ENCODE results near the gene ARFGAP3.

The ARFGAP3 gene

GRCh38 chr22:42865536-42865935 lies 8.5 kb upstream of the ARFGAP3 start:
- DNase-seq = no peak
- H2AFZ ChIP-seq (ENCODE audit: low read length) = no peak overlapping the region
- no peaks in the 10 kb centered on the region for H3K79me2 ChIP-seq (ENCODE audit: low read length)
- H3K36me3 ChIP-seq (replicated peaks; ENCODE audit: insufficient read depth, low read length) = no peaks in the 10 kb centered on the region
- no peaks in the 10 kb centered on the region for H3F3A ChIP-seq (ENCODE audit: insufficient read depth, low read length)
- no peak overlapping the region for H3K27ac ChIP-seq (ENCODE audit: low read length)
- no peak overlapping the region for H3K9ac ChIP-seq (ENCODE audit: low read length)
- no peak overlapping the region for H3K4me2 ChIP-seq (ENCODE audit: low read depth, low read length)
- no peak overlapping the region for H3K4me3 ChIP-seq (ENCODE audit: low read length)
- H3K27me3 ChIP-seq (replicated peaks; ENCODE audit: insufficient read depth, low read length) = no peaks in the 10 kb centered on the region
- H4K20me1 ChIP-seq (ENCODE audit: insufficient read depth, low read length) = no peaks in the 10 kb centered on the region
- H3K9me2 ChIP-seq (replicated peaks; ENCODE audit: insufficient read depth, low read length) = no peaks in the 10 kb centered on the region
- TF ChIP-seq EZH2phosphoT487 (IDR thresholded peaks at IDR 0.05; ENCODE audit: low read length) = no peak
- TF ChIP-seq CTCF (IDR thresholded peaks at IDR 0.05; ENCODE audit: low read length) = no peak
- TF ChIP-seq EZH2 (optimal IDR thresholded peaks at IDR 0.05; ENCODE audit: low read depth, low read length) = no peak
- no peaks in the 10 kb centered on the region for H3K4me1 ChIP-seq (ENCODE audit: low read length)
- no peaks in the 10 kb centered on the region for H3K9me3 ChIP-seq (replicated peaks; ENCODE audit: insufficient read depth, low read length)

- Histone ChIP-seq H3K9me2 (replicated peaks; ENCODE audit: insufficient read depth, low read length) (no peaks in the 10 kb centered on the region), H2AFZ (ENCODE audit: low read length) (no peak overlapping the region), H4K20me1 (ENCODE audit: insufficient read depth, low read length) (no peaks in the 10 kb centered on the region), H3K27me3 (replicated peaks; ENCODE audit: insufficient read depth, low read length) (no peaks in the 10 kb centered on the region), H3K79me2 (ENCODE audit: low read length) (no peaks in the 10 kb centered on the region), H3K4me1 (ENCODE audit: low read length) (no peaks in the 10 kb centered on the region), H3K27ac (ENCODE audit: low read length) (no peak overlapping the region), H3K4me2 (ENCODE audit: low read depth, low read length) (no peak overlapping the region), H3K9me3 (replicated peaks; ENCODE audit: insufficient read depth, low read length) (no peaks in the 10 kb centered on the region), H3K4me3 (ENCODE audit: low read length) (no peak overlapping the region), H3K36me3 (replicated peaks; ENCODE audit: insufficient read depth, low read length) (no peaks in the 10 kb centered on the region), H3K9ac (ENCODE audit: low read length) (no peak overlapping the region), H3F3A (ENCODE audit: insufficient read depth, low read length) (no peaks in the 10 kb centered on the region)
- no peak for TF ChIP-seq EZH2 (optimal IDR thresholded peaks at IDR 0.05; ENCODE audit: low read depth, low read length)
- no peak for TF ChIP-seq CTCF (IDR thresholded peaks at IDR 0.05; ENCODE audit: low read length)
- TF ChIP-seq EZH2phosphoT487 (IDR thresholded peaks at IDR 0.05; ENCODE audit: low read length) = no peak
- DNase-seq = no peak
Measured at GRCh38 chr22:42863349-42863961, 6.4 kb upstream of the ARFGAP3 start.

GRCh38 chr22:42862045-42862734 lies 5.1 kb upstream of the ARFGAP3 start:
- no peak overlapping the region for H2AFZ ChIP-seq (ENCODE audit: low read length)
- H4K20me1 ChIP-seq (ENCODE audit: insufficient read depth, low read length) = no peaks in the 10 kb centered on the region
- no peaks in the 10 kb centered on the region for H3K9me2 ChIP-seq (replicated peaks; ENCODE audit: insufficient read depth, low read length)
- H3K4me3 ChIP-seq (ENCODE audit: low read length) = no peak overlapping the region
- H3K27me3 ChIP-seq (replicated peaks; ENCODE audit: insufficient read depth, low read length) = no peaks in the 10 kb centered on the region
- no peaks in the 10 kb centered on the region for H3K36me3 ChIP-seq (replicated peaks; ENCODE audit: insufficient read depth, low read length)
- H3K79me2 ChIP-seq (ENCODE audit: low read length) = no peaks in the 10 kb centered on the region
- H3K27ac ChIP-seq (ENCODE audit: low read length) = no peak overlapping the region
- H3F3A ChIP-seq (ENCODE audit: insufficient read depth, low read length) = no peaks in the 10 kb centered on the region
- no peak overlapping the region for H3K4me2 ChIP-seq (ENCODE audit: low read depth, low read length)
- peaks cover 3% of the 10 kb centered on the region; the same call in 1 of the 2 replicates for H3K4me1 ChIP-seq (ENCODE audit: low read length)
- no peak for DNase-seq
- no peak for TF ChIP-seq EZH2 (optimal IDR thresholded peaks at IDR 0.05; ENCODE audit: low read depth, low read length)
- no peak for TF ChIP-seq EZH2phosphoT487 (IDR thresholded peaks at IDR 0.05; ENCODE audit: low read length)
- TF ChIP-seq CTCF (IDR thresholded peaks at IDR 0.05; ENCODE audit: low read length) = no peak
- no peak overlapping the region for H3K9ac ChIP-seq (ENCODE audit: low read length)
- H3K9me3 ChIP-seq (replicated peaks; ENCODE audit: insufficient read depth, low read length) = no peaks in the 10 kb centered on the region

Data from MM.1S (cell line).